Mesendoderm (in vitro differentiated cells): ENCODE measurements around the gene LDHB.

ENCODE experiments used
- DNase-seq: peaks from one replicate; pipeline ENCODE4 v3.0.0; 2013
- H2AK5ac ChIP-seq: 2 replicates; pipeline ENCODE4 v1.6.1; 2013; ENCODE audit warnings: low read length, inconsistent platforms
- H2BK120ac ChIP-seq: 2 replicates; pipeline ENCODE4 v1.6.1; 2013; ENCODE audit warnings: low read depth, mild to moderate bottlenecking, low read length, moderate library complexity, mixed read lengths
- H2BK15ac ChIP-seq: replicated peaks from 2 replicates; pipeline ENCODE4 v1.6.1; 2013; ENCODE audit warnings: low read depth, mild to moderate bottlenecking, moderate library complexity
- H2BK5ac ChIP-seq: 2 replicates; pipeline ENCODE4 v1.6.1; 2013; ENCODE audit warnings: low read length, inconsistent platforms
- H3K18ac ChIP-seq: 2 replicates; pipeline ENCODE4 v1.6.1; 2013; ENCODE audit warnings: mild to moderate bottlenecking, low read length, mixed read lengths
- H3K23ac ChIP-seq: one replicate; pipeline ENCODE4 v1.6.1; 2013; ENCODE audit warnings: low read length
- H3K27ac ChIP-seq: 2 replicates; pipeline ENCODE4 v1.5.1; 2013; ENCODE audit warnings: low read depth, mild to moderate bottlenecking, inconsistent platforms, low read length, moderate library complexity
- H3K27me3 ChIP-seq: 2 replicates; pipeline ENCODE4 v1.6.1; 2013; ENCODE audit warnings: low read length, control low read depth, mild to moderate bottlenecking, inconsistent platforms; ENCODE audit not compliant: insufficient read depth, poor library complexity
- H3K36me3 ChIP-seq: 2 replicates; pipeline ENCODE4 v1.6.1; 2013; ENCODE audit warnings: low read length, inconsistent platforms; ENCODE audit not compliant: control insufficient read depth, insufficient read depth
- H3K4ac ChIP-seq: one replicate; pipeline ENCODE4 v1.6.1; 2013; ENCODE audit warnings: low read depth, mild to moderate bottlenecking, low read length, moderate library complexity
- H3K4me1 ChIP-seq: 2 replicates; pipeline ENCODE4 v1.6.1; 2013; ENCODE audit warnings: low read depth, low read length, inconsistent platforms; ENCODE audit not compliant: control insufficient read depth
- H3K4me2 ChIP-seq: 2 replicates; pipeline ENCODE4 v1.6.1; 2013; ENCODE audit warnings: low read length
- H3K4me3 ChIP-seq: 2 replicates; pipeline ENCODE4 v1.5.1; 2013; ENCODE audit warnings: mild to moderate bottlenecking, low read length
- H3K56ac ChIP-seq: one replicate; pipeline ENCODE4 v1.6.1; 2013; ENCODE audit warnings: low read length
- H3K79me1 ChIP-seq: 2 replicates; pipeline ENCODE4 v1.6.1; 2013; ENCODE audit warnings: low read length, inconsistent platforms
- H3K79me2 ChIP-seq: 2 replicates; pipeline ENCODE4 v1.6.1; 2013; ENCODE audit warnings: mild to moderate bottlenecking, low read length; ENCODE audit not compliant: control insufficient read depth, insufficient read depth
- H3K9ac ChIP-seq: 2 replicates; pipeline ENCODE4 v1.6.1; 2013; ENCODE audit warnings: low read length, inconsistent platforms
- H4K5ac ChIP-seq: one replicate; pipeline ENCODE4 v1.6.1; 2013; ENCODE audit warnings: low read length
- H4K8ac ChIP-seq: one replicate; pipeline ENCODE4 v1.6.1; 2013; ENCODE audit warnings: low read depth, mild to moderate bottlenecking, control low read depth, low read length, moderate library complexity
- WGBS: extraction: QIAGEN DNeasy Blood & Tissue Kit; methylation state at CpG from one replicate; pipeline ENCODE4 v1.1.7; 2013; ENCODE audit warnings: low lambda C conversion rate, missing lambda C conversion rate; ENCODE audit not compliant: insufficient coverage; ENCODE audit errors: extremely low coverage; 5-methylcytosine and 5-hydroxymethylcytosine counted together

Gene LDHB

DNA sequence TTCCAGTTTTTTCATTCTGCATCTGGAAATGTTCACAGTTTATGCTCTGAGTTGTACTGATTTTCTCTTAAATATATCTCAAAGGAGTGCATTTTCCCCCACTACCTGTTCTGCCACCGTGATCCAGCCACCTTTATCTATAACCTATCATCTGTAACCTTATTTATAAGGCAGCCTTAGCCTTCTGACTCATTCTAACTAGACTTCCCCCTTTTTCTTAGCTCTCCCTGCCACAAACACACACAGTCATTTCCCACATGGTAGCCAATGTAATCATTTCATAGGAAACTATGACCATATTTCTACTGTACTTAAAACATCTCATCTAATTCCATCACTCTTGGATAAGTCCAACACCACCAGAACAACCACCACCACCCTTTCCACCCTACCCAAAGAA is 42.2 kb downstream of the LDHB start:
- H3K9ac ChIP-seq = no peak overlapping the region
- DNase-seq = no peak
- H2BK5ac ChIP-seq = no peak overlapping the region
- H3K4me3 ChIP-seq = no peak overlapping the region
- no peak overlapping the region for H2BK15ac ChIP-seq
- no peak overlapping the region for H3K23ac ChIP-seq
- H2BK120ac ChIP-seq = no peak overlapping the region
- WGBS = no CpG with 5 or more reads among the region's 1 CpG
- H2AK5ac ChIP-seq = no peak overlapping the region
- H3K56ac ChIP-seq = no peak overlapping the region
- no peaks in the 10 kb centered on the region for H3K79me1 ChIP-seq
- no peaks in the 10 kb centered on the region for H3K4me1 ChIP-seq
- no peaks in the 10 kb centered on the region for H3K79me2 ChIP-seq
- H3K4me2 ChIP-seq = no peak overlapping the region
- H4K5ac ChIP-seq = no peak overlapping the region
- H3K4ac ChIP-seq = no peak overlapping the region
- H3K27me3 ChIP-seq = no peaks in the 10 kb centered on the region
- H3K27ac ChIP-seq = no peak overlapping the region
- no peak overlapping the region for H3K18ac ChIP-seq
- H3K36me3 ChIP-seq = no peaks in the 10 kb centered on the region
- H4K8ac ChIP-seq = no peak overlapping the region

DNA sequence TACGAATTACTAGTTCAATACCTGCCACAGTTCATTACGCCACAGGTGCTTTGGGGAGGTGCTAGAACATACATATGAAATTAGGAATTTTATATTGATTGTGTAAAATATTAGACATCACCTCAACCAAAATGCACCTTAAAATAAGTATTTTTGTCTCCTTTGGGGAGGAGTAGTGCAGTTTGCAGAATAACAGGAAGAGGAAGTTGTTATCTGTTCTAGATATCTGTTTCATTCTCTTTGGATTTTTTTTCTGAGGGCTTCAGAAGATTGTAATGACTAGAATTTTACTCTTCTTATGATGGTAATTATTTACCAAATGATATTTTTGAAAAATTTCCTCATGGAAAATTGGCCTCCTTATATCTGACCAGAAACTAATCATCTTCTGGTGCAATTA is 43.1 kb downstream of the LDHB start:
- no peak overlapping the region for H3K4me2 ChIP-seq
- H3K4ac ChIP-seq = no peak overlapping the region
- H3K4me3 ChIP-seq = no peak overlapping the region
- no peaks in the 10 kb centered on the region for H3K27me3 ChIP-seq
- no peak overlapping the region for H2AK5ac ChIP-seq
- no peak overlapping the region for H3K27ac ChIP-seq
- no peak overlapping the region for H3K9ac ChIP-seq
- H3K4me1 ChIP-seq = no peaks in the 10 kb centered on the region
- no peaks in the 10 kb centered on the region for H3K79me1 ChIP-seq
- H4K5ac ChIP-seq = no peak overlapping the region
- no peaks in the 10 kb centered on the region for H3K79me2 ChIP-seq
- H3K56ac ChIP-seq = no peak overlapping the region
- DNase-seq = no peak
- H4K8ac ChIP-seq = no peak overlapping the region
- no peak overlapping the region for H2BK120ac ChIP-seq
- H2BK5ac ChIP-seq = no peak overlapping the region
- WGBS = no CpG with 5 or more reads among the region's 2 CpGs
- no peaks in the 10 kb centered on the region for H3K36me3 ChIP-seq
- no peak overlapping the region for H3K18ac ChIP-seq
- no peak overlapping the region for H2BK15ac ChIP-seq
- no peak overlapping the region for H3K23ac ChIP-seq

DNA sequence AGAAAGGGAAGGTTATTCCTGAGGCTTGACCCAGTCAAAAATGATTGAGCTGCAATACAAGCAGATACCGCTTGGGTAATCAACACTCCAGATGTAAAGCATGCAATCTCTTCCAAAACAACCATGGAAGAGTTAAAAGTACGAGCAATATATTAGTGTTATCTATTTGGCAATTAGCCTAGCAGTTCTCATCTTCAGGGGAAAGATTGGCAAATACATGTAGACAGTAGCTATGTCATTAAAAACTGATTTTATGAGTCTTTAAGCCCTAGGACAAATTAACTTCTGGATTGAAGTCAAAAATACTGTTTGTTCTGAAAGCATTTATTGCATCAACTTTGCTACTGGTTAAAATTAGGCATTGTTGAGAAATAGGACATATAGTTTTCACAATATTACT is 43.7 kb downstream of the LDHB start:
- Histone ChIP-seq H2BK5ac (no peak overlapping the region), H3K79me1 (no peaks in the 10 kb centered on the region), H3K27ac (no peak overlapping the region), H3K56ac (no peak overlapping the region), H3K36me3 (no peaks in the 10 kb centered on the region), H3K9ac (no peak overlapping the region), H2AK5ac (no peak overlapping the region), H2BK15ac (no peak overlapping the region), H3K79me2 (no peaks in the 10 kb centered on the region), H3K27me3 (no peaks in the 10 kb centered on the region), H3K4me2 (no peak overlapping the region), H3K18ac (no peak overlapping the region), H4K5ac (no peak overlapping the region), H3K4me3 (no peak overlapping the region), H4K8ac (no peak overlapping the region), H3K23ac (no peak overlapping the region), H3K4me1 (no peaks in the 10 kb centered on the region), H3K4ac (no peak overlapping the region), H2BK120ac (no peak overlapping the region)
- peak; percentile 21 for DNase-seq
- WGBS = no CpG with 5 or more reads among the region's 2 CpGs

DNA sequence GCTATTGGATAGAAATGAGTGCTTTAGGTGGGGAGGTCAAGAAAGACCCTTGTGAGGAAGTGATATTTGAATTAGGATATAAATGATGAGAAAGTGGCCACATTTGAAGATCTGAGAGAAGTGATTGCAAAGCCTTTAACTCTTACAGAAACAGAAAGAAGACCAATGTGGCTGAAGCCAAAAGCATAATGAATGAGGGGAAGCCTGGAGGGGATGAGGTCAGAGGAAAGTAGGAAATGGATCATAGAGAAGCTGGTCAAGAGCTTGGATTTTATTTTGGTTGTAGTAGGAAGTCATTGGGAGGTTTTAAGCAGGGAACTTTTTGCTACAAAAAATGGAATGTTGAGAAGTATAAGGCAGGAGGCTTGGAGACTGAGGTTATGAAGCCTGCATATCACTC is 49.4 kb downstream of the LDHB start:
- Histone ChIP-seq H3K4me1 (peaks cover 2% of the 10 kb centered on the region), H3K79me1 (no peaks in the 10 kb centered on the region)

DNA sequence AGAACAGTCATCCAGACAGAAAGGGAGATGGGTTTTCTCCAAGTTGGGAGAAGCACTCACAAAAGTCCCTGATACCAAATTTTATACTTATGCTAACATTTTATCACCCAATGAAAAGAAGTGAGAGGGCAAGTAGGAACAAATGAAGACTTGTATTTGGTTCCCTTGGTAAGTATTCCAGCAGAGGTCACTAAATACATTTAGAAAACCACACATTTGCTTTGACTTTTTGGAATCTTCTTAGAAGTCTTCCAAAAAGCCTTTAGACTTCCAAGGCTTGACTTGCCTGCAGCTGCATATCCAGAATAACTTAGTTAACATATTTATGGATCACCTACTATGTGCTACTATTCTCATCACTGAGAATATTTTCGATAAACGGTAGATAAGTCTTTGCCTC is 49.9 kb downstream of the LDHB start:
- no peak overlapping the region for H3K23ac ChIP-seq
- no peak overlapping the region for H3K18ac ChIP-seq
- H3K4me3 ChIP-seq = no peak overlapping the region
- WGBS = no CpG with 5 or more reads among the region's 2 CpGs
- H3K9ac ChIP-seq = no peak overlapping the region
- no peaks in the 10 kb centered on the region for H3K36me3 ChIP-seq
- H3K56ac ChIP-seq = no peak overlapping the region
- no peak overlapping the region for H3K4me2 ChIP-seq
- no peak overlapping the region for H4K5ac ChIP-seq
- H2AK5ac ChIP-seq = no peak overlapping the region
- H3K27ac ChIP-seq = no peak overlapping the region
- H2BK120ac ChIP-seq = no peak overlapping the region
- no peaks in the 10 kb centered on the region for H3K79me1 ChIP-seq
- H4K8ac ChIP-seq = no peak overlapping the region
- peaks cover 2% of the 10 kb centered on the region for H3K4me1 ChIP-seq
- peak; percentile 37 for DNase-seq
- no peak overlapping the region for H2BK15ac ChIP-seq
- no peaks in the 10 kb centered on the region for H3K79me2 ChIP-seq
- H2BK5ac ChIP-seq = no peak overlapping the region
- H3K27me3 ChIP-seq = no peaks in the 10 kb centered on the region
- H3K4ac ChIP-seq = no peak overlapping the region

More for the DNA sequence above, 49.4 kb downstream of the LDHB start:
- Histone ChIP-seq H3K56ac (no peak overlapping the region), H3K23ac (no peak overlapping the region), H2BK5ac (no peak overlapping the region), H3K4me3 (no peak overlapping the region), H3K4ac (no peak overlapping the region), H4K5ac (no peak overlapping the region), H3K27ac (no peak overlapping the region), H2BK15ac (no peak overlapping the region), H3K27me3 (no peaks in the 10 kb centered on the region), H3K9ac (no peak overlapping the region), H4K8ac (no peak overlapping the region), H2BK120ac (no peak overlapping the region), H2AK5ac (no peak overlapping the region), H3K79me2 (no peaks in the 10 kb centered on the region), H3K36me3 (no peaks in the 10 kb centered on the region), H3K4me2 (no peak overlapping the region), H3K18ac (no peak overlapping the region)
- no peak for DNase-seq

DNA sequence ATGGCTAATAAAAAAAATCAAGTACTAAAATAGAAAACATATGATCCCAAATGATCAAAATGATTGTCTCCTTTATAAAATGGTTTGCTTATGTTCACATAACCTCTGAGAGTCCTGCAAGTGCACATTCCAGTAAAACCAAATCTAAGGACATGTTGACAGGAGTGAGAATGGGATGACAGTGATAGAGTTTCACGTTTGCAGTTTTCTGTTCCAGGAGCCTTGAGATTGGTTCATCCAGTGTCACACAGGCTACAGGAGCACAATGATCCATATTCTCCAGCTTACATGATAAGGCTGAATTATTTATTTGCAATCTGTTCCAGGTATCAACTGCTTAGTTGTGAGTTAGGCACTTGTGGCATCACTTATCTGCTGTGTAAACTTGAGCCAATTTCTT is 51.5 kb downstream of the LDHB start:
- H2BK120ac ChIP-seq = no peak overlapping the region

More for the DNA sequence above, 51.5 kb downstream of the LDHB start:
- Histone ChIP-seq H3K56ac (no peak overlapping the region), H2BK5ac (no peak overlapping the region), H3K4me3 (no peak overlapping the region), H3K23ac (no peak overlapping the region), H3K4ac (no peak overlapping the region), H3K27ac (no peak overlapping the region), H4K5ac (no peak overlapping the region), H3K4me1 (peaks cover 4% of the 10 kb centered on the region), H3K36me3 (no peaks in the 10 kb centered on the region), H3K9ac (no peak overlapping the region), H2AK5ac (no peak overlapping the region), H3K27me3 (no peaks in the 10 kb centered on the region), H2BK15ac (no peak overlapping the region), H3K79me1 (no peaks in the 10 kb centered on the region), H4K8ac (no peak overlapping the region), H3K18ac (no peak overlapping the region), H3K4me2 (no peak overlapping the region), H3K79me2 (no peaks in the 10 kb centered on the region)
- DNase-seq = no peak
- no CpG with 5 or more reads among the region's 1 CpG for WGBS
